Uterus (tissue), 4 donors: ENCODE results near the gene MYOG. TPM values are rescaled to one million over a fixed set of nuclear protein-coding genes. Genes with fewer than 3 reads are reported as not detected.

Source experiments
- DNase-seq, 2 donors: peaks; one replicate each; pipeline ENCODE4 v3.0.0-alpha.2; 2019 to 2020
- H3K27ac ChIP-seq, 2 donors: fragments of 200-600 bp; sonication (generic); 1 replicate in 1 of 2; 2 replicates in 1 of 2; pipeline ENCODE4 v1.5.1; 2016 to 2018
- H3K27me3 ChIP-seq, 2 donors: fragments of 200-600 bp; sonication (generic); one replicate each; pipeline ENCODE4 v1.5.1; 2018 to 2019; ENCODE audit warnings: control low read depth in 1 of 2
- H3K36me3 ChIP-seq, 2 donors: fragments of 200-600 bp; sonication (generic); one replicate each; pipeline ENCODE4 v1.5.1; 2019; ENCODE audit warnings: control low read depth in 1 of 2
- H3K4me1 ChIP-seq, 2 donors: fragments of 200-600 bp; sonication (generic); one replicate each; pipeline ENCODE4 v1.5.1; 2018 to 2019; ENCODE audit warnings: control low read depth in 1 of 2
- H3K4me3 ChIP-seq, 2 donors: fragments of 200-600 bp; sonication (generic); 1 replicate in 1 of 2; 2 replicates in 1 of 2; pipeline ENCODE4 v1.5.1; 2018 to 2019; ENCODE audit warnings: mild to moderate bottlenecking in 1 of 2
- H3K9me3 ChIP-seq, 2 donors: fragments of 200-600 bp; sonication (generic); one replicate each; pipeline ENCODE4 v1.5.1; 2019; ENCODE audit warnings: control low read depth in 1 of 2
- POLR2A ChIP-seq, 2 donors: fragments of 450-650 bp; IDR thresholded peaks; one replicate each; pipeline ENCODE4 v1.6.1; 2016; ENCODE audit warnings: antibody characterized with exemption in 2 of 2, mild to moderate bottlenecking in 1 of 2, moderate library complexity in 1 of 2
- intact Hi-C: fragments of 100-400 bp; cut with DNase I; formaldehyde crosslinking; loops from one replicate; pipeline ENCODE4 v1.15.1; 2023; ENCODE audit warnings: low total_unique reads
- total RNA-seq, 4 donors: library from RNA; depleted of rRNA in 3 of 4; stranded (reverse); fragments of >200 nt in 3 of 4; gene quantifications; one replicate each; pipeline versions ENCODE4 v1.1.0 to v1.2.4, GENCODE V29; 2014 to 2023
- TF ChIP-seq, protein P1 (sequence below), 4 experiments: fragments of 200-600 bp in 2 of 4; fragments of 450-650 bp in 2 of 4; sonication (generic) in 2 of 4; IDR thresholded peaks; one replicate each; pipeline ENCODE4 v1.5.1; 2016 to 2019; ENCODE audit warnings: antibody characterized with exemption in 4 of 4, mild to moderate bottlenecking in 2 of 4, moderate library complexity in 1 of 4
- donor health status: DM: yes; HTN: yes; CAD: no.

MYOG gene
- total RNA-seq, 4 donors from 2014 or later = not detected

GRCh38 chr1:203054184-203054583 is 31.6 kb downstream of the MYOG start:
- no peak overlapping the region for H3K4me3 ChIP-seq
- no peaks in the 10 kb centered on the region for H3K9me3 ChIP-seq
- intact Hi-C loops = no loop called here

GRCh38 chr1:203052601-203053000 is 33.2 kb downstream of the MYOG start:
- no peak overlapping the region for H3K4me3 ChIP-seq

More at GRCh38 chr1:203054184-203054583, 31.6 kb downstream of the MYOG start:
- no peaks in the 10 kb centered on the region for H3K36me3 ChIP-seq
- no peaks in the 10 kb centered on the region for H3K4me1 ChIP-seq
- DNase-seq = no peak
- H3K27ac ChIP-seq = no peak overlapping the region
- H3K27me3 ChIP-seq = no peaks in the 10 kb centered on the region
- TF ChIP-seq, protein P1, sequence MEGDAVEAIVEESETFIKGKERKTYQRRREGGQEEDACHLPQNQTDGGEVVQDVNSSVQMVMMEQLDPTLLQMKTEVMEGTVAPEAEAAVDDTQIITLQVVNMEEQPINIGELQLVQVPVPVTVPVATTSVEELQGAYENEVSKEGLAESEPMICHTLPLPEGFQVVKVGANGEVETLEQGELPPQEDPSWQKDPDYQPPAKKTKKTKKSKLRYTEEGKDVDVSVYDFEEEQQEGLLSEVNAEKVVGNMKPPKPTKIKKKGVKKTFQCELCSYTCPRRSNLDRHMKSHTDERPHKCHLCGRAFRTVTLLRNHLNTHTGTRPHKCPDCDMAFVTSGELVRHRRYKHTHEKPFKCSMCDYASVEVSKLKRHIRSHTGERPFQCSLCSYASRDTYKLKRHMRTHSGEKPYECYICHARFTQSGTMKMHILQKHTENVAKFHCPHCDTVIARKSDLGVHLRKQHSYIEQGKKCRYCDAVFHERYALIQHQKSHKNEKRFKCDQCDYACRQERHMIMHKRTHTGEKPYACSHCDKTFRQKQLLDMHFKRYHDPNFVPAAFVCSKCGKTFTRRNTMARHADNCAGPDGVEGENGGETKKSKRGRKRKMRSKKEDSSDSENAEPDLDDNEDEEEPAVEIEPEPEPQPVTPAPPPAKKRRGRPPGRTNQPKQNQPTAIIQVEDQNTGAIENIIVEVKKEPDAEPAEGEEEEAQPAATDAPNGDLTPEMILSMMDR (IDR thresholded peaks at IDR 0.05) = no peak

GRCh38 chr1:203051841-203052324 is 33.9 kb downstream of the MYOG start:
- Histone ChIP-seq H3K36me3 (no peaks in the 10 kb centered on the region), H3K9me3 (no peaks in the 10 kb centered on the region), H3K4me3 (no peak overlapping the region), H3K27me3 (no peaks in the 10 kb centered on the region), H3K27ac (peak overlapping the region in 1 of 2 donors; percentile 27), H3K4me1 (no peaks in the 10 kb centered on the region)
- DNase-seq = peak; percentile 43 to 60
- intact Hi-C loops = no loop called here
- TF ChIP-seq, protein P1 (IDR thresholded peaks at IDR 0.05) = no peak
- no peak for TF ChIP-seq POLR2A (IDR thresholded peaks at IDR 0.05)

More at GRCh38 chr1:203052601-203053000, 33.2 kb downstream of the MYOG start:
- TF ChIP-seq, protein P1 (IDR thresholded peaks at IDR 0.05) = no peak
- TF ChIP-seq POLR2A (IDR thresholded peaks at IDR 0.05) = no peak
- no peaks in the 10 kb centered on the region for H3K36me3 ChIP-seq
- no peaks in the 10 kb centered on the region for H3K4me1 ChIP-seq
- H3K9me3 ChIP-seq = no peaks in the 10 kb centered on the region
- no peak for DNase-seq
- H3K27ac ChIP-seq = peak overlapping the region in 1 of 2 donors; percentile 27
- intact Hi-C loops = no loop called here
- no peaks in the 10 kb centered on the region for H3K27me3 ChIP-seq

DNA sequence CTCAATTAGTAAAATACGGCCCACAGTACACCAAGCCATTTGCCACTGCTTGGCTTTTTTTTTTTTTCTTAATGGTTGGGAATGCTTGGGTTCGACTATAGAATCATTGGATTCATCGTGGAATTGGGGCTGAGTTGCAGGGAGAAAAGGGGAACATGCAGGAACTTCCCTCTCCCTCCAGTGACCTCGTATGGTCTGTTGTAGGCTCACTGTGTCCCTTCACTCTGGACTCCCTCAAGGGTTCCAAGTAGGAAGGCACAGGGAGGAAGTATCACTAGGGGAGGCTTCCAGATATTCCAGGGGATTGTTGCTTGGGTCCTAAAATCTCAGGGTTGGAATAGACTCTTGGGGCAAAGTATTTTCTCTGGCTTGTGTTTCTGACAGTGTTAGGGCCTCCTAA is 35.0 kb downstream of the MYOG start:
- intact Hi-C loops = no loop called here
- Histone ChIP-seq H3K36me3 (no peaks in the 10 kb centered on the region), H3K4me1 (no peaks in the 10 kb centered on the region), H3K27ac (no peak overlapping the region), H3K4me3 (no peak overlapping the region), H3K9me3 (no peaks in the 10 kb centered on the region), H3K27me3 (no peaks in the 10 kb centered on the region)
- DNase-seq = no peak
- TF ChIP-seq, protein P1 (IDR thresholded peaks at IDR 0.05) = no peak
- TF ChIP-seq POLR2A (IDR thresholded peaks at IDR 0.05) = no peak

GRCh38 chr1:203049576-203050180 is 36.1 kb downstream of the MYOG start:
- DNase-seq = no peak
- Histone ChIP-seq H3K36me3 (no peaks in the 10 kb centered on the region), H3K4me3 (no peak overlapping the region), H3K4me1 (no peaks in the 10 kb centered on the region), H3K27me3 (no peaks in the 10 kb centered on the region), H3K27ac (no peak overlapping the region), H3K9me3 (no peaks in the 10 kb centered on the region)
- no peak for TF ChIP-seq POLR2A (IDR thresholded peaks at IDR 0.05)
- TF ChIP-seq, protein P1 (IDR thresholded peaks at IDR 0.05) = no peak
- intact Hi-C loops = no loop called here
